Activated CD4-positive, alpha-beta memory T cell treated with anti-CD3 and anti-CD28 coated beads for 36 hours (primary cell): ENCODE measurements around the gene TBX3. TPM values are rescaled to one million over a fixed set of nuclear protein-coding genes. Genes with fewer than 3 reads are reported as not detected.

Source experiments
- CTCF ChIA-PET: fragments of 350-600 bp; sonication (Branson Sonifier 250); formaldehyde crosslinking; loops from one replicate; lab custom pipeline; 2021; ENCODE audit warnings: antibody characterized with exemption, inconsistent platforms; lab: Charles Lee
- POLR2A ChIA-PET: fragments of 350-600 bp; sonication (Branson Sonifier 250); formaldehyde crosslinking; loops from one replicate; lab custom pipeline; 2021; ENCODE audit warnings: antibody characterized with exemption; lab: Charles Lee
- DNase-seq: peaks from one replicate; pipeline ENCODE4 v3.0.0-alpha.2; 2020
- H3K27ac Mint-ChIP-seq: one replicate; pipeline ENCODE4 v1.8.0; 2021; ENCODE audit warnings: mixed read lengths
- H3K27me3 Mint-ChIP-seq: one replicate; pipeline ENCODE4 v1.8.0; 2021; ENCODE audit warnings: mixed read lengths
- H3K36me3 Mint-ChIP-seq: one replicate; pipeline ENCODE4 v1.8.0; 2021; ENCODE audit warnings: mixed read lengths
- H3K4me1 Mint-ChIP-seq: one replicate; pipeline ENCODE4 v1.8.0; 2021; ENCODE audit warnings: low read depth, mixed read lengths
- H3K4me3 Mint-ChIP-seq: one replicate; pipeline ENCODE4 v1.8.0; 2021; ENCODE audit warnings: mild to moderate bottlenecking, mixed read lengths
- H3K9me3 Mint-ChIP-seq: one replicate; pipeline ENCODE4 v1.8.0; 2021; ENCODE audit warnings: mixed read lengths
- intact Hi-C: fragments of 100-400 bp; cut with micrococcal nuclease; formaldehyde crosslinking; loops from one replicate; pipeline ENCODE4 v1.15.1; 2023
- total RNA-seq, 2 experiments: library from RNA; stranded (reverse); gene quantifications; one replicate each; pipeline ENCODE4 v1.2.3, GENCODE V29; 2021

TBX3 gene
- total RNA-seq, 2 experiments from 2014 or later: not detected

GRCh38 chr12:114693532-114693931, 9.6 kb upstream of the TBX3 start:
- no peak for DNase-seq
- Mint-ChIP-seq H3K27me3 (peaks cover 86% of the 10 kb centered on the region), H3K36me3 (no peaks in the 10 kb centered on the region), H3K4me3 (no peak overlapping the region), H3K27ac (no peak overlapping the region), H3K9me3 (no peaks in the 10 kb centered on the region), H3K4me1 (no peaks in the 10 kb centered on the region)
- POLR2A ChIA-PET: no interaction called here
- intact Hi-C loops: no loop called here
- CTCF ChIA-PET: no interaction called here

GRCh38 chr12:114693059-114693531, 9.1 kb upstream of the TBX3 start:
- Mint-ChIP-seq H3K27me3 (peaks cover 89% of the 10 kb centered on the region), H3K4me3 (no peak overlapping the region), H3K9me3 (no peaks in the 10 kb centered on the region), H3K4me1 (no peaks in the 10 kb centered on the region), H3K36me3 (no peaks in the 10 kb centered on the region), H3K27ac (no peak overlapping the region)
- POLR2A ChIA-PET: no interaction called here
- intact Hi-C loops: no loop called here
- no peak for DNase-seq
- CTCF ChIA-PET: no interaction called here

- peaks cover 87% of the 10 kb centered on the region for H3K27me3 Mint-ChIP-seq
- no peaks in the 10 kb centered on the region for H3K36me3 Mint-ChIP-seq
- POLR2A ChIA-PET: no interaction called here
- no peak overlapping the region for H3K4me3 Mint-ChIP-seq
- CTCF ChIA-PET: no interaction called here
- no peaks in the 10 kb centered on the region for H3K4me1 Mint-ChIP-seq
- no peak overlapping the region for H3K27ac Mint-ChIP-seq
- H3K9me3 Mint-ChIP-seq: no peaks in the 10 kb centered on the region
- intact Hi-C loops: no loop called here
- no peak for DNase-seq
Observed at GRCh38 chr12:114692186-114693058, 8.4 kb upstream of the TBX3 start.

GRCh38 chr12:114691763-114692185, 7.8 kb upstream of the TBX3 start:
- CTCF ChIA-PET: no interaction called here
- Mint-ChIP-seq H3K4me3 (no peak overlapping the region), H3K4me1 (peaks cover 1% of the 10 kb centered on the region), H3K27ac (no peak overlapping the region), H3K36me3 (peaks cover 1% of the 10 kb centered on the region), H3K27me3 (peaks cover 87% of the 10 kb centered on the region), H3K9me3 (no peaks in the 10 kb centered on the region)
- POLR2A ChIA-PET: no interaction called here
- intact Hi-C loops: no loop called here
- no peak for DNase-seq

GRCh38 chr12:114691196-114691595, 7.2 kb upstream of the TBX3 start:
- H3K27me3 Mint-ChIP-seq: peaks cover 88% of the 10 kb centered on the region
- POLR2A ChIA-PET: no interaction called here
- H3K4me1 Mint-ChIP-seq: peaks cover 5% of the 10 kb centered on the region
- intact Hi-C loops: no loop called here
- CTCF ChIA-PET: no interaction called here
- DNase-seq: no peak
- no peak overlapping the region for H3K27ac Mint-ChIP-seq
- H3K9me3 Mint-ChIP-seq: no peaks in the 10 kb centered on the region
- peaks cover 4% of the 10 kb centered on the region for H3K36me3 Mint-ChIP-seq
- no peak overlapping the region for H3K4me3 Mint-ChIP-seq

GRCh38 chr12:114690267-114691135, 6.5 kb upstream of the TBX3 start:
- ChIA-PET CTCF (no interaction called here), POLR2A (no interaction called here)
- Mint-ChIP-seq H3K27me3 (peaks cover 89% of the 10 kb centered on the region), H3K4me3 (no peak overlapping the region), H3K4me1 (peaks cover 9% of the 10 kb centered on the region), H3K27ac (no peak overlapping the region), H3K9me3 (no peaks in the 10 kb centered on the region), H3K36me3 (peaks cover 6% of the 10 kb centered on the region)
- intact Hi-C loops: no loop called here
- DNase-seq: no peak

GRCh38 chr12:114689075-114689994, 5.4 kb upstream of the TBX3 start:
- peaks cover 85% of the 10 kb centered on the region for H3K27me3 Mint-ChIP-seq
- DNase-seq: no peak
- H3K27ac Mint-ChIP-seq: no peak overlapping the region
- peaks cover 17% of the 10 kb centered on the region for H3K4me1 Mint-ChIP-seq
- no peak overlapping the region for H3K4me3 Mint-ChIP-seq
- ChIA-PET CTCF (no interaction called here), POLR2A (no interaction called here)
- H3K36me3 Mint-ChIP-seq: peaks cover 6% of the 10 kb centered on the region
- H3K9me3 Mint-ChIP-seq: no peaks in the 10 kb centered on the region
- intact Hi-C loops: no loop called here

GRCh38 chr12:114688256-114688845, 4.4 kb upstream of the TBX3 start:
- Mint-ChIP-seq H3K4me3 (no peak overlapping the region), H3K9me3 (no peaks in the 10 kb centered on the region), H3K27ac (no peak overlapping the region), H3K27me3 (peaks cover 85% of the 10 kb centered on the region), H3K36me3 (peaks cover 8% of the 10 kb centered on the region), H3K4me1 (peaks cover 27% of the 10 kb centered on the region)
- POLR2A ChIA-PET: interaction anchor here (0.5 kb wide), 1 partner anchor 218 kb away, joined by 3 read pairs; no protein-coding TSS in a partner anchor
- DNase-seq: no peak
- intact Hi-C loops: no loop called here
- CTCF ChIA-PET: interaction anchor here (0.6 kb wide), 1 partner anchor 373 kb away, joined by 3 read pairs; no protein-coding TSS in a partner anchor

GRCh38 chr12:114687802-114688201, 3.8 kb upstream of the TBX3 start:
- peaks cover 30% of the 10 kb centered on the region for H3K4me1 Mint-ChIP-seq

GRCh38 chr12:114686773-114687500, 3.0 kb upstream of the TBX3 start:
- peaks cover 34% of the 10 kb centered on the region for H3K4me1 Mint-ChIP-seq
- no peaks in the 10 kb centered on the region for H3K9me3 Mint-ChIP-seq
- no peak overlapping the region for H3K27ac Mint-ChIP-seq
- ChIA-PET POLR2A (no interaction called here), CTCF (no interaction called here)
- no peak overlapping the region for H3K4me3 Mint-ChIP-seq
- H3K36me3 Mint-ChIP-seq: peaks cover 8% of the 10 kb centered on the region
- DNase-seq: no peak
- intact Hi-C loops: no loop called here
- peaks cover 90% of the 10 kb centered on the region for H3K27me3 Mint-ChIP-seq

More at GRCh38 chr12:114687802-114688201, 3.8 kb upstream of the TBX3 start:
- Mint-ChIP-seq H3K27me3 (peaks cover 86% of the 10 kb centered on the region), H3K4me3 (no peak overlapping the region), H3K36me3 (peaks cover 8% of the 10 kb centered on the region), H3K9me3 (no peaks in the 10 kb centered on the region), H3K27ac (no peak overlapping the region)
- CTCF ChIA-PET: no interaction called here
- intact Hi-C loops: no loop called here
- DNase-seq: no peak
- POLR2A ChIA-PET: interaction anchor here (0.5 kb wide), 1 partner anchor 217 kb away, joined by 3 read pairs; no protein-coding TSS in a partner anchor

- Mint-ChIP-seq H3K4me3 (no peak overlapping the region), H3K36me3 (peaks cover 8% of the 10 kb centered on the region), H3K27ac (no peak overlapping the region), H3K27me3 (peaks cover 90% of the 10 kb centered on the region), H3K9me3 (no peaks in the 10 kb centered on the region), H3K4me1 (peaks cover 34% of the 10 kb centered on the region)
- intact Hi-C loops: no loop called here
- DNase-seq: no peak
- CTCF ChIA-PET: no interaction called here
- POLR2A ChIA-PET: no interaction called here
Observed at GRCh38 chr12:114686426-114686772, 2.4 kb upstream of the TBX3 start.
